GM19397 (cell line): Measurements from ENCODE around the gene HEYL.

Experiments used
- ATAC-seq: cut with Tn5 transposase; IDR thresholded peaks from one replicate; pipeline ENCODE4 v1.9.1; 2021; ENCODE audit warnings: mild to moderate bottlenecking, moderate library complexity; ENCODE audit not compliant: unreplicated experiment

HEYL gene

GRCh38 chr1:39642796-39643195, 3.4 kb upstream of the HEYL start:
- no peak for ATAC-seq

GRCh38 chr1:39640861-39641260, 1.4 kb upstream of the HEYL start:
- ATAC-seq = no peak

GRCh38 chr1:39638965-39639304, 508 bp downstream of the HEYL start:
- no peak for ATAC-seq

GRCh38 chr1:39637361-39637760, 2.1 kb downstream of the HEYL start:
- no peak for ATAC-seq

GRCh38 chr1:39635871-39636210, 3.6 kb downstream of the HEYL start:
- ATAC-seq = no peak

GRCh38 chr1:39635205-39635870, 4.1 kb downstream of the HEYL start:
- ATAC-seq = no peak

- no peak for ATAC-seq
These were observed 6.0 kb downstream of the HEYL start for GRCh38 chr1:39633422-39633821.

- no peak for ATAC-seq
These were observed 6.6 kb downstream of the HEYL start for GRCh38 chr1:39632682-39633417.

GRCh38 chr1:39632323-39632681, 7.1 kb downstream of the HEYL start:
- ATAC-seq = no peak

- no peak for ATAC-seq
These were observed 7.8 kb downstream of the HEYL start for GRCh38 chr1:39631361-39632322.

- ATAC-seq = no peak
These were observed 10.6 kb downstream of the HEYL start for GRCh38 chr1:39628807-39629350.

- ATAC-seq = no peak
These were observed 12.8 kb downstream of the HEYL start for GRCh38 chr1:39626646-39627045.

- no peak for ATAC-seq
These were observed 13.8 kb downstream of the HEYL start for GRCh38 chr1:39625462-39626273.

- no peak for ATAC-seq
These were observed 14.4 kb downstream of the HEYL start for GRCh38 chr1:39625009-39625408.

- ATAC-seq = no peak
These were observed 16.4 kb downstream of the HEYL start for GRCh38 chr1:39623053-39623452.

- ATAC-seq = no peak
These were observed 17.0 kb downstream of the HEYL start for GRCh38 chr1:39622427-39622826.

GRCh38 chr1:39620659-39621165, 18.7 kb downstream of the HEYL start:
- no peak for ATAC-seq

- no peak for ATAC-seq
These were observed 21.9 kb downstream of the HEYL start for GRCh38 chr1:39617488-39618049.

- no peak for ATAC-seq
These were observed 24.3 kb downstream of the HEYL start for GRCh38 chr1:39615086-39615673.

GRCh38 chr1:39614488-39614887, 25.0 kb downstream of the HEYL start:
- no peak for ATAC-seq
